Epithelial cell of proximal tubule (primary cell): ENCODE results near the gene RILP. TPM values are rescaled to one million over a fixed set of nuclear protein-coding genes. Genes with fewer than 3 reads are reported as not detected.

Source experiments
- DNase-seq: peaks from one replicate; pipeline ENCODE4 v3.0.0-alpha.2; 2011; ENCODE audit warnings: low read depth
- H3K4me3 ChIP-seq: 2 replicates; pipeline ENCODE4 v1.5.1; 2011; ENCODE audit warnings: low read depth, mild to moderate bottlenecking, low read length
- CTCF ChIP-seq: conservative IDR thresholded peaks from 2 replicates; pipeline ENCODE4 v1.5.1; 2012; ENCODE audit warnings: low read depth, mild to moderate bottlenecking, low read length
- total RNA-seq: library from RNA; depleted of rRNA; stranded (reverse); fragments of >200 nt; gene quantifications from 2 replicates; pipeline ENCODE4 v1.2.3, GENCODE V29; 2015

RILP gene
- total RNA-seq, 1 donor from 2014 or later, result 21.4 TPM

- DNase-seq, result no peak
- H3K4me3 ChIP-seq, result no peak overlapping the region
- TF ChIP-seq CTCF, result no peak
These were observed 43.9 kb downstream of the RILP start for GRCh38 chr17:1605681-1606351.

- no peak overlapping the region for H3K4me3 ChIP-seq
- TF ChIP-seq CTCF, result no peak
- no peak for DNase-seq
These were observed 44.7 kb downstream of the RILP start for GRCh38 chr17:1604831-1605528.

- TF ChIP-seq CTCF, result no peak
- H3K4me3 ChIP-seq, result no peak overlapping the region
- DNase-seq, result no peak
These were observed 48.1 kb downstream of the RILP start for GRCh38 chr17:1601571-1601970.

GRCh38 chr17:1598399-1599095 is 51.1 kb downstream of the RILP start:
- no peak for TF ChIP-seq CTCF
- no peak for DNase-seq
- H3K4me3 ChIP-seq, result no peak overlapping the region

GRCh38 chr17:1597861-1598342 is 51.8 kb downstream of the RILP start:
- H3K4me3 ChIP-seq, result no peak overlapping the region
- no peak for TF ChIP-seq CTCF
- DNase-seq, result no peak

Other genes starting within 250 kb of the RILP start
- gene YWHAE, start 249.6 kb downstream of the RILP start, total RNA-seq, result 1,115 and 1,239 TPM in 2 replicates
- 57.1 and 82.8 TPM in 2 replicates for gene CRK, start 193.6 kb downstream of the RILP start, total RNA-seq
- gene MYO1C, start 157.2 kb downstream of the RILP start, total RNA-seq, result 94.7 and 120 TPM in 2 replicates
- gene INPP5K, start 133.3 kb downstream of the RILP start, total RNA-seq, result 10.7 and 27.3 TPM in 2 replicates
- 25.9 and 32.5 TPM in 2 replicates for gene PITPNA, start 87.1 kb downstream of the RILP start, total RNA-seq
- 2.3 and 12.9 TPM in 2 replicates for gene SLC43A2, start 21.0 kb downstream of the RILP start, total RNA-seq
- 14.5 and 19.8 TPM in 2 replicates for gene SCARF1, start 4.1 kb downstream of the RILP start, total RNA-seq
- gene PRPF8, start 35.0 kb upstream of the RILP start, total RNA-seq, result 119 and 161 TPM in 2 replicates
- 1.4 and 1.6 TPM in 2 replicates for gene TLCD2, start 60.5 kb upstream of the RILP start, total RNA-seq
- gene WDR81, start 74.8 kb upstream of the RILP start, total RNA-seq, result 17.4 and 20.9 TPM in 2 replicates
- 0.07 and 0.92 TPM in 2 replicates for gene SERPINF2, start 93.0 kb upstream of the RILP start, total RNA-seq
- 3.0 and 5.4 TPM in 2 replicates for gene SERPINF1, start 112.2 kb upstream of the RILP start, total RNA-seq
- gene SMYD4, start 180.0 kb upstream of the RILP start, total RNA-seq, result 4.6 and 10.5 TPM in 2 replicates
- 28.5 and 33.4 TPM in 2 replicates for gene RPA1, start 180.1 kb upstream of the RILP start, total RNA-seq